SK-N-SH treated with all-trans-retinoic acid at 6 μM for 48 hours (cell line): ENCODE data around the gene SCEL.

Source experiments
- ATAC-seq: fragments of 200-7000 bp; cut with Tn5 transposase; 3 replicates; pipeline ENCODE4 v1.9.1; 2020; ENCODE audit warnings: mild to moderate bottlenecking, moderate library complexity
- ARNTL ChIP-seq: fragments of 450-650 bp; formaldehyde crosslinking; IDR thresholded peaks from 2 replicates; pipeline ENCODE4 v1.5.0; 2020; ENCODE audit warnings: low read depth, mild to moderate bottlenecking, moderate library complexity, borderline replicate concordance
- CREB5 ChIP-seq: fragments of 250-450 bp; sonication (Bioruptor Pico); IDR thresholded peaks from 2 replicates; pipeline ENCODE4 v1.5.1; 2020; ENCODE audit warnings: low read depth, mild to moderate bottlenecking, moderate library complexity
- CSDC2 ChIP-seq: fragments of 250-450 bp; sonication (Bioruptor Pico); IDR thresholded peaks from 2 replicates; pipeline ENCODE4 v1.5.0; 2020; ENCODE audit warnings: mild to moderate bottlenecking, moderate library complexity
- CSRNP3 ChIP-seq: fragments of 250-450 bp; sonication (Bioruptor Pico); IDR thresholded peaks from 2 replicates; pipeline ENCODE4 v1.5.1; 2021; ENCODE audit warnings: mild to moderate bottlenecking, moderate library complexity
- GLIS3 ChIP-seq: fragments of 250-450 bp; sonication (Bioruptor Pico); IDR thresholded peaks from 2 replicates; pipeline ENCODE4 v1.5.0; 2020; ENCODE audit warnings: mild to moderate bottlenecking, moderate library complexity
- ISL1 ChIP-seq: fragments of 250-450 bp; sonication (Bioruptor Pico); IDR thresholded peaks from 2 replicates; pipeline ENCODE4 v2.1.2; 2022; ENCODE audit warnings: mild to moderate bottlenecking, moderate library complexity
- OSR1 ChIP-seq: fragments of 250-450 bp; sonication (Bioruptor Pico); IDR thresholded peaks from 2 replicates; pipeline ENCODE4 v1.8.0; 2022; ENCODE audit warnings: moderate library complexity, mild to moderate bottlenecking, inconsistent platforms
- PATZ1 ChIP-seq: fragments of 250-450 bp; sonication (Bioruptor Pico); IDR thresholded peaks from 2 replicates; pipeline ENCODE4 v1.8.0; 2020; ENCODE audit warnings: mild to moderate bottlenecking, moderate library complexity, borderline replicate concordance
- POU6F1 ChIP-seq: fragments of 250-450 bp; sonication (Bioruptor Pico); IDR thresholded peaks from 2 replicates; pipeline ENCODE4 v1.8.0; 2021; ENCODE audit warnings: low read depth, mild to moderate bottlenecking, moderate library complexity, borderline replicate concordance
- RARB ChIP-seq: fragments of 250-450 bp; sonication (Bioruptor Pico); IDR thresholded peaks from 2 replicates; pipeline ENCODE4 v1.8.0; 2021; ENCODE audit warnings: mild to moderate bottlenecking, moderate library complexity
- SNAI2 ChIP-seq: fragments of 250-450 bp; sonication (Bioruptor Pico); IDR thresholded peaks from 2 replicates; pipeline ENCODE4 v1.5.0; 2020; ENCODE audit warnings: mild to moderate bottlenecking, moderate library complexity
- TCF4 ChIP-seq: fragments of 250-450 bp; sonication (Bioruptor Pico); IDR thresholded peaks from 2 replicates; pipeline ENCODE4 v1.8.0; 2021; ENCODE audit warnings: mild to moderate bottlenecking, moderate library complexity, borderline replicate concordance
- TOX ChIP-seq: fragments of 250-450 bp; sonication (Bioruptor Pico); IDR thresholded peaks from 2 replicates; pipeline ENCODE4 v1.8.0; 2021; ENCODE audit warnings: mild to moderate bottlenecking, moderate library complexity, borderline replicate concordance
- TSHZ2 ChIP-seq: fragments of 250-450 bp; sonication (Bioruptor Pico); IDR thresholded peaks from 2 replicates; pipeline ENCODE4 v1.5.0; 2020; ENCODE audit warnings: mild to moderate bottlenecking, moderate library complexity
- ZC3H10 ChIP-seq: fragments of 250-450 bp; sonication (Bioruptor Pico); IDR thresholded peaks from 2 replicates; pipeline ENCODE4 v1.5.1; 2021; ENCODE audit warnings: mild to moderate bottlenecking, moderate library complexity
- ZFP3 ChIP-seq: fragments of 250-450 bp; sonication (Bioruptor Pico); IDR thresholded peaks from 2 replicates; pipeline ENCODE4 v1.5.0; 2020; ENCODE audit warnings: mild to moderate bottlenecking, moderate library complexity
- ZFP30 ChIP-seq: fragments of 450-650 bp; formaldehyde crosslinking; IDR thresholded peaks from 2 replicates; pipeline ENCODE4 v1.5.0; 2022; ENCODE audit warnings: mild to moderate bottlenecking, moderate library complexity
- ZNF565 ChIP-seq: fragments of 450-650 bp; formaldehyde crosslinking; conservative IDR thresholded peaks from 2 replicates; pipeline ENCODE4 v1.5.0; 2020; ENCODE audit warnings: low read depth, mild to moderate bottlenecking, moderate library complexity
- ZNF70 ChIP-seq: fragments of 450-650 bp; formaldehyde crosslinking; IDR thresholded peaks from 2 replicates; pipeline ENCODE4 v1.5.0; 2020; ENCODE audit warnings: mild to moderate bottlenecking, moderate library complexity
- ZNF8 ChIP-seq: fragments of 450-650 bp; formaldehyde crosslinking; IDR thresholded peaks from 2 replicates; pipeline ENCODE4 v1.5.0; 2020; ENCODE audit warnings: mild to moderate bottlenecking, moderate library complexity

Gene SCEL

GRCh38 chr13:77507931-77508776 lies 27.4 kb upstream of the SCEL start:
- peak; percentile 88 for ATAC-seq
- TF ChIP-seq TOX = peak; percentile 75
- peak; percentile 84 for TF ChIP-seq ISL1 (CRISPR knock-in tag)
- no peak for TF ChIP-seq ZFP3 (CRISPR knock-in tag)

- TF ChIP-seq TOX = 0 out of 2 replicates have a peak, but pooled peaks have one; percentile 49
- no peak for TF ChIP-seq RARB (CRISPR knock-in tag)
- TF ChIP-seq CREB5 (CRISPR knock-in tag) = no peak
- no peak for TF ChIP-seq POU6F1 (CRISPR knock-in tag)
- TF ChIP-seq ISL1 (CRISPR knock-in tag) = peak; percentile 83
- TF ChIP-seq TSHZ2 (CRISPR knock-in tag) = no peak
- TF ChIP-seq OSR1 (CRISPR knock-in tag) = no peak
- ATAC-seq = peak; percentile 56
These were observed 26.4 kb upstream of the SCEL start for GRCh38 chr13:77508959-77509620.

DNA sequence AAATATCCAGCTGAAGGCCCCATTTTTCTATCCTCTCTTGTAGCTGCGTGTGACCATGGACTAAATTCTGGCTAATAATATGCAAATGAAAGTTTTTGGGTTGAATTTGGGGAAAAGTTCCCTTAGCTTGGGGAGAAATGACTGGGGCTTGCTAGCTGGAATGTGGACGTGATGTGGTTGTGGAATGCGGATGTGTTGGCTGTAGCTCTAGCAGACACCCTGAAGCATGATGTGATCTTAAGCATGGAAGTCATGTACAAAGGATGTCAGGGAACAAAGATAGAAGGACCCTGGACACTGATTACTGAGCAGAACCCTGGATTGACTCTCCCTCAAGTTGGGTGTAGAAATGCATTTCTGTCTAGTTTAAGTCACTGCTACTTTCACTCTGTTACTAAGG lies 25.4 kb upstream of the SCEL start:
- TF ChIP-seq GLIS3 (CRISPR knock-in tag) (no peak), ZFP30 (CRISPR knock-in tag) (no peak), ZNF565 (no peak), ARNTL (CRISPR knock-in tag) (no peak), TCF4 (no peak), ZNF70 (CRISPR knock-in tag) (no peak), ISL1 (CRISPR knock-in tag) (no peak), ZC3H10 (CRISPR knock-in tag) (no peak), PATZ1 (CRISPR knock-in tag) (no peak), ZFP3 (CRISPR knock-in tag) (no peak)
- ATAC-seq = no peak

- TF ChIP-seq CSDC2 (peak; percentile 86; the same call in 1 of the 2 replicates), ZNF8 (peak; percentile 46), SNAI2 (peak; percentile 93), CSRNP3 (CRISPR knock-in tag) (peak; percentile 30; the same call in 1 of the 2 replicates), ISL1 (CRISPR knock-in tag) (peak; percentile 58), CREB5 (CRISPR knock-in tag) (peak; percentile 50; the same call in 1 of the 2 replicates), TOX (no peak), ZNF565 (0 out of 2 replicates have a peak, but pooled peaks have one; percentile 34), OSR1 (CRISPR knock-in tag) (no peak), ZC3H10 (CRISPR knock-in tag) (no peak), ZFP3 (CRISPR knock-in tag) (peak; percentile 72; the same call in 1 of the 2 replicates), ZNF70 (CRISPR knock-in tag) (0 out of 2 replicates have a peak, but pooled peaks have one; percentile 28)
- ATAC-seq = no peak
These were observed 24.0 kb upstream of the SCEL start for GRCh38 chr13:77511552-77511951.
